ENCODE measurements around the gene CDC45. TPM values are rescaled to one million over a fixed set of nuclear protein-coding genes. Genes with fewer than 3 reads are reported as not detected.

Gene CDC45
- total RNA-seq, 2 donors from 2014 or later, result 2.7 to 7.0 TPM

DNA sequence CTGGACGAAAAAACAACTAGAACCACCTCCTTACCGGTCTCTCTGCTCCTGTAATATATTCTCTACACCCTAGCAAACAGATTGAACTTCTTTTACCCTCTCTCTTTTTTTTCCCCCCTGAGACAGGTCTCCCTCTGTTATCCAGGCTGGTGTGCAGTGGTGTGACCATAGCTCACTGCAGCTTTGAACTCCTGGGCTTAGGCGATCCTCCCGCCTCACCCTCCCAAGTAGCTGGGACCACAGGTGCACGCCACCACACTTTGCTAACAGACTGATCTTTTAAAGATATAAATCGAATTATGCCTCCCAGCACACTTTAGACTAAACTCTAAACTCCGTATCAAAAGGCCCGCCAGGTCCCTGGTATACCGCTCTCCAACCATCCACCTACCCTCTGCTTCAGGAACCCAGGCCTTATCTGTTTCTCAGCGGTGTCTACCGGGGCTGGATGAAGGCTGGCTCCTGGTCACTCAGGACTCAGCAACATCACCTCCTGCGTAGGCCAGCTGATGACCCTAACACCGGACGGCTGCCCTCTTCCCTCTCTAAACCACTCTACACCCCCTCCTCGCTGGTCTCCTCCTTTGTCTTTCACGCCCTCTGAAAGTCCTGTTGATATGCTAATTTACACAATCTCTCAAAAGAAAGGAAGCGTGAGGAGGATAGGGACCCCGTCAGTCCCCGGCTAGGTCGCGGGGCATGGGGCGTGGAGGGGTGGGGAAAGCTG lies 33.0 kb upstream of the CDC45 start:
- DNase-seq (no peak), ATAC-seq (peak; percentile 23)
- intact Hi-C loops (cut with DNase I, micrococcal nuclease), result no loop called here

DNA sequence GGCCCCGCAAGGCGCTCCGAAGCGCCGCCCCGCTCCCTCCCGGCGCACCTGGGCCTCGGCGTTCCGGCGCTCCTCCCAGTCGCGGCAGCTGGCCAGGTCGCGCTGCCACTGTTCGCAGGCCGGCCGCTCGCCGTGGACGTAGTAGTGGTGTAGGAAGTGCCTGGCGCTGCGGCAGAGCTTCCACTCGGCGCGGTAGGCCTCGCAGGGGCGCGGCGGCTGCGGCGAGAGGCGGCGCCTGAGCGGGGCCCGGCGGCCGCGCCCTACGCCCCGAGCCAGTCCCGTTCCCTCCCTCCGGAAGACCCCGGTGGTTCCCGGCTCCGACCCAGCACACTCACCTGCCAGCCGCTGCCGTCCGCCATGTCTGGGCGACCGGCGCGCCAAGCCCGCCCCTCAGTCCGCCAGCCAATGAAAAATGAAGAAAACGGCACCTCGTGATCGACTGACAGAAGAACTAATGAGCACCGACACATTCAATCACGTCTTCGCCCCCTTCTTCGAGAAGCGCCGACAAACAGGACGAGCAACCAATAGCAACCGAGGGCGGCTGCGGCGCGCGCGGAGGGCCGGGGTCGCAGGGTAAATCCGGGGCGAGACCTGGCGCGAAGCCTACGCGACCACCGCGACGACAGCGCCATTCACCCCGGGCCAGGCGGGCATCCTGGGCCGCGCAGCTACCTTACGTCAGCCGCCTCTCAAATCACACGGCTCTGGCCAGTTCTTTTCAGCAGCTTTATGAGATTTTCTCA lies 32.2 kb upstream of the CDC45 start, which contains the start of gene C22orf39:
C22orf39 (minus strand) TSS at position 382 of the 746 bp plus-strand sequence; CDS start at position 359, 23 bp downstream.
- intact Hi-C loops (cut with DNase I, micrococcal nuclease), result no loop called here
- ATAC-seq (peak; percentile 89), DNase-seq (peak; percentile 87 to 92)

DNA sequence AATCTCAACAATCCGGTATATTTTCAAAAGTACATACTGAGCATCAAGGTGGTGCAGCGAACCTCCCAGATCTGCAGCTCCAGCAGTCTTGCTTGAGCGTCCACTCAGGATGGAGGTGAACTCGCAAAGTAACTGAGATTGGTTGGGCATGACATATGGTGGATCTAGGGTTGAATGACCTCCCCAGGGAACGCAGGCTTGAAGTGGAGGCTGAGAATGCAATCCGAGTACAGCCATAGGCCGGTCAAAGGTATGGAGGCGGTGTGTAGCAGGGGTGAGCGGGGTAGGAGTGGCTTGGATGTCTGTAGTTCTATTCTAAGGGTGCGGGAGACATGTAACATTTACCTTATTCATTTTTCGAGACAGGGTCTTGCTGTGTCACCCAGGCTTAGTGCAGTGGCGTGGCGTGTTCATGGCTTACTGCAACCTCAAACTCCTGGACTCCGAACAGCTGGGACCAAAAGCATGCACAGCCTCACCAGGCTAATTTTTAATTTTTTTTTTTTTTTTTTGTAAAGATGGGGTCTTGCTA lies 31.6 kb upstream of the CDC45 start:
- intact Hi-C loops (cut with DNase I, micrococcal nuclease), result no loop called here
- DNase-seq, result peak; percentile 49 to 55
- peak; percentile 69 for ATAC-seq

DNA sequence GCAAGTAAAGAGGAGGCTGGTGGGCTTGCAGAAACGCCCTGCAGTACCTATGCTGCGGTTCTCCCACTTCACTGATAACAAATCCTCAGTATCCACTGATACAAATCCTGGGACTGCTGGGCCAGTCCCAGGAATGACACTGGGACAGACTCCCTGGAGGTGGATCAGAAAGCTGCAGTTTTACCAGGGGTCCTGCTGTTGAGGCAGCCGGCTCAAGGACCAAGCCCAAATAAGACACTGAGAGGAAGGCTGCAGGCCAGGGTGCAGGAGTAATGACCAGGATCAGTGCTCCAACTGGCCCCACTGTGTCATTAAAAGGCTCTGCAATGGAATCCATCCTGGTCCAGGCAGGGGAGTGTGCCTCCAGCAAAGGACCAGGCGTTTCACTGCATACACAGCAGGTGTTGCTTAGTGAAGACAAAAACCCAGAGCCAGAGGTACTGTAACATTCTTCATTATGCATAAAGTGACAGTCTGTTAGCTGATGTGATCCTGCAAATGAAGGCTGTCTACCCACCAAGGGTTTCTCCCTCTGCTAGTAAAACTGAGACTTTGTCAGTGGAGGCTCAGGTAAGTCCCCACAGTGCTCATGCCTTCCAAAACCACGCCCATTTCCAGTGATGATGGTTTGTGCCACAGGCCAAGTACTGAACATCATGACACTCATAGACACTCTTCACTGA lies 30.8 kb upstream of the CDC45 start:
- ATAC-seq, result no peak
- intact Hi-C loops (cut with DNase I, micrococcal nuclease), result no loop called here
- DNase-seq, result no peak

DNA sequence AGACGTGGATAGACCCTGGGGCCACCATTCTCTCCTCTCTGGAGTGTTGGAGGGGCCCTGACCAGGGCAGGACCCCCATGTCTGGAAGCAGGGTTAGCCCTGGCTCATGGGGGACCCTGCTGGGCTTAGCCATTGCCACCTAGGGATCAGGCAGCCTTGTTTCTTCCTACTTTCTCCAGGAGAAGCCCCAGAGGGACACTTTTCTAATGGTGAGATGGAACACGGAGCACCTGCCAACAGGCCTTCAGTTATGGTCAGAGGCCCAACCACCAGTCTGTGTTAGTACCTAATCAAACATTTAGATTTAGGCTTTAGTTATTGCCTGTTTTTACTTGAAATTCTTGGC lies 30.3 kb upstream of the CDC45 start:
- intact Hi-C loops (cut with DNase I, micrococcal nuclease), result no loop called here
- no peak for ATAC-seq
- DNase-seq, result no peak

DNA sequence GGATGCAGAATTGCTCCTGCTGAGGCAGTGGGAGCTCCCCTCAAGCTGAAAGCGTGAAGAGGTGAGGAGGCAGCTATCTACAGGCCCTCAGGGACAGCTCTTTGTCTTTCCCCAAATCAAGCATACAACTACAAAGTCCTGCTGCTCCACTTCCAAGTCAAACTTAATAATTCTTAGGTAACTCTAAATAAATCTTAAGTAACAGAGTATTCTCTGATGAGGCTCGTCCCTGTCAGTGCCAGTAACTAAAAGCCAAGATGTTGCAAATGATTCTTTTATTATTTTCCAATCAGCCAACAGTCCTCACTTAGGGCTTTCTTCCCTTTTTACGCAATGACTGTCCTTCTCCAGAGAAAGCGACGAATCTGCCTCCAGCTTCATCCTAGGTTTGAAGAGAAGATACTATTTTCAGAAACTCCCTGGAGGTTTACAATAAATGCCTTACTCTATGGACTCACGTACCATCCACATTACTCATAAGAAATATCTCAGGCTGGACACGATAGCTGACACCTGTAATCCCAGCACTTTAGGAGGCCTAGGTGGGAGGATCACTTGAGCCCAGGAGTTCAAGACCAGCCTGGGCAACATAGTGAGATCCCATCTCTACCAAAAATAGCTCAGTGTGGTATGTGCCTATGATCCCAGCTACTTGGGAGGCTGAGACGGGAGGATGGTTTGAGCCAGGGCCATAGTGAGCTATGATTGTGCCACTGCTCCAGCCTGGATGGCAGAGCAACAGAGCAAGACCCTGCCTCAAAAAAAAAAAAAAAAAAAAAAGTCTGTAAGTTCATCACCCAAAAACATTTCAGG lies 29.2 kb upstream of the CDC45 start:
- intact Hi-C loops (cut with DNase I, micrococcal nuclease), result no loop called here
- no peak for ATAC-seq
- DNase-seq, result no peak

DNA sequence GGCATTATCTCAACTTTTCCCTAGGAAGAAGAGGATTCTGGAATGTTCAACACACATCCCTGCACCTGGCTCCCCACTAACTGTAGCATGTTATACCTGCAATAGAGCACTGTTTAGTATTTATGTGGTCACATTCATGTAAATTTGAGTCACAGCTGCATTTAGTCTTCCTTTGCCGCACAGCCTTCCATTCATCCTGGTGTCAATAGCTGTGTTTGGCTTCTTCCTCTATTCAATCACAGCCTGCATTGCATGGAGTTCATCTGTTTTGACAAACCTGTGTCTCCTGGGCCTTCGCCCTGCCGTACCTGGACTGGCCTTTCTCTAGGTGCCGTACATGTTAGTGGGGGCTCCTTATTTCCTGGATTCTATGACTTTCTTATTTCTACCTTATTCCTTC lies 28.1 kb upstream of the CDC45 start:
- no peak for DNase-seq
- ATAC-seq, result no peak
- intact Hi-C loops (cut with DNase I, micrococcal nuclease), result no loop called here

DNA sequence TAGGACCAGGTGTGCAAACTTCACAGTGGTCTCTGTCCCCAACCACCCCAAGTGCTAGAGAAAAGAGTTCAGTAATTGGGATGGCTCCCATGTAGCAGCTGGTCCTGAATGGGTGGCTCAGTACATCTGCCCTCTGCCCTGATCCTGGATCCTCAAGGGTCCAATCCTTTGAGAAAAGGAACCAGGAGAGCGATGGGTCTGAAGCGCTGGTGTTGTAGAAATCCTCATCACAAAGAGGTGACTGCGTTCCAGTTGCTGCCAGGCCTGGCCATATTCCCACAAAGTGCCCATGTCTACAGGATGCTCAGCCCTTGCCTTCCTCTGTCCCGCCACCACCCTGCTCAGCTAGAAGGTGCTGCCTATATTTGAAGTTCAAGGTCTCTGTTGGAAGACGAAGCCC lies 26.0 kb upstream of the CDC45 start:
- DNase-seq (no peak), ATAC-seq (no peak)
- intact Hi-C loops (cut with DNase I, micrococcal nuclease), result no loop called here

DNA sequence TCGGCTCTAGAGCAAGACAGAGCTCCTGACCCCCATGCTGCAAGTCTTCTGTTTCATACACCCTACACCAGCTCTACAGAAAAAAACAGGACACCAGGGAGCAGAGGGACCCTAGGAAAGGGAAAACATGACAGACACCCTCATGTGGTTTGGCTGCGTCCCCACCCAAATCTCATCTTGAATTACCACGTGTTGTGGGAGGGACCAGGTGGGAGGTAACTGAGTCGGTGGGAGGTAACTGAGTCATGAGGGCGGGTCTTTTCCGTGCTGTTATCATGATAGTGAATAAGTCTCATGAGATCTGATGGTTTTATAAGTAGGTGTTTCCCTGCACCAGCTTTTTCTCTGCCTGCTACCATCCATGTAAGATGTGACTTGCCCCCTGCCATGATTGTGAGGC lies 25.6 kb upstream of the CDC45 start:
- ATAC-seq, result no peak
- intact Hi-C loops (cut with DNase I, micrococcal nuclease), result no loop called here

DNA sequence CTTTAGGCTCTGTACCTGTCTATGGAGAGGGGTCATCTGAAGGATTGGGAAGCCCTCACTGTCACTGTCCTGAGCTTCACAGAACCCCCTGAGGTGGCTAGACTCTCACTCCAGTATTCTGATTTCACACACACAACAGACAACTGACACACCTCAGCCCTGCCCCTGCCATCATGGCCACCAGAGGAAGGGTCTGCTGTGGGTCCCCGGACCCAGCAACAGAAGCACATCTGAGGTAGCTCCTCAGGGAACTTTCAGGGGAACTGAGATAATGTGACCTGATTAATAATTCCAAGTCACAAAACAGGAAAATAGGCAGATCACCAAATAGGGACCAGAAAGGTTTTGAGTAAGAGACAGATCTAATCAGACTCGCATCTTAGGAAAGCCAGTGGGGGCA lies 24.7 kb upstream of the CDC45 start:
- intact Hi-C loops (cut with DNase I, micrococcal nuclease), result no loop called here
- ATAC-seq (no peak), DNase-seq (no peak)

More for the DNA sequence above, 25.6 kb upstream of the CDC45 start:
- no peak for DNase-seq

DNA sequence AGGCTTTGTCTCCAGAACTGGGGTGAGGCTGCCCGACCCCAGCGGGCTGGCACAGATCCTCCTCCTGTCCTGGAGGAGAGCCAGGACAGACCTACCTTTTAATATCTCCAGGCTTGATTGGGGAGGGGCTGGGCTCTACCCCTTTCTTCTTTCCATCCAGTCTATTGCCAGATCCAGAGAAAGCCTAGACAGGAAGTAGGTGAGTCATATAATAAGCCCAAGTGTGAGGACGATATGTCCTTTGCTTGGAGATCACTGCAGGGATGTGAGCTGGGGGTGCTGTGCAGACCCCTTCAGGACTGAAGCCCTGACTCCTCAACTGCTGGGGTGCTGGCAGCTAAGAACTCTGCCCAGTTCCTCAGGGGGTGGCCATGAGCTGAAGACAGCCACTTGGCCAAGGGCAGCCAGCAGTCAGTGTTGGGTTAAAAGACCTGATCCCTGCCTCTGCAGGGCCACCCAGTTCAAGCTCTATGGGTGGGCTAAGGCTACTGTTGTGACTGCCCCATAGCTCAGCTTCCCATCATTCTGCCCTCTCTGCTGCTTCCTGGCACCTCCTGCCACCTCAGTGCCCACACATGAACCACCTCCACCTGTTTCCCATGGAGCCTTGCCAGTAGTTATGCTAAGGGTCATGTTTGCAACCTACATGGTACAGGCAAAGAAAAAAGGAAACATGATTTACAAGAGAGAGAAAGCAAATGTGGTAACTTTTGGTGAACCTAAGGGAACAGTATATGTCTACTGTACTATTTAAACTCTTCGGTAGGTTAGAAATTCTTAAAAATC lies 23.9 kb upstream of the CDC45 start:
- intact Hi-C loops (cut with DNase I, micrococcal nuclease), result no loop called here
- ATAC-seq (no peak), DNase-seq (no peak)

DNA sequence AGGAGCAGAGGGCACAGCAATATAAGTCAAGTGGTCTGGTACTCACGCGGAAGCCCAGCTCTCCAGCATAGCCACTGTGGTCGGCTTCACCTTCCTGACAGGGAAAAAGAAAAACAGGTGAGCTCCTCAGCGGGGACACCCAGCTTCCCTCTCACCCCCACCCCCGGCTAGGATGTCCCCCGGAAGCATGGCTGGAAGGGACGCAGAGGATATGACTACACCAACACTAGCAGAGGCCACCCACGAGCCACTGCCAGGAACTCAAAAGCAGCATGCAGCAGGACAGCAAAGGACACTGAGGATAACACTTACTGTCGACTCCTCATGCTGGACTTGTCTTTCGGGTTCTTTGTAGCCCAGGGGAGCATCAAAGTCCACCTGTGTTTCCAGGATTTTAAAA lies 23.2 kb upstream of the CDC45 start:
- ATAC-seq (no peak), DNase-seq (no peak)
- intact Hi-C loops (cut with DNase I, micrococcal nuclease), result no loop called here

DNA sequence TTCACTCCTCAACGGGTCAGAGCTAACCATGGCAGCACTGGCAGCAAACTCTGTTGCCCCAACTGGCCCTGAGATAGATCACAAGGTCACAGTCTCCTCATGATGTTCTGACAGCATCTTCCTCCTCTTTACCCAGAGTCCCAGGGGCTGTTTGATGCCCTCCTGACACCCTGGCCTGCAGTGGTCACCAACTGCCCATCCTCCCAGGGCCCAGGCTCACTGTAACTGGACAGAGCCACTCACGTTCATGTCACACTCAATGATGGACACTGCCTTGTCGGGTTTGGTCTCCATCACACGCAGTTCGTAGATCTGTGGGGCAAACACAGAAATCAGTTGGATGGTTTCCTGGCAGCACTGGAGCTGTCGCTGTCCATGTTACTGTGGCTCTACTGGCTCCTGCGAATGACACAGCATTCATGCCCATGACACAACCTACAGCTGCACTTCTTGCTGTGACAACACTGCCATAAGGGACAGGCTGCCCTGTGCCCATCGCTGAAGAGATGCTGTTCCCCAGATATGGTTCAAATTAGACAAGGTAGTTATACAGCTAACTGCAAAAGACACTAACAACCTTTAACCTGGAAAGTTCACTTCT lies 21.8 kb upstream of the CDC45 start:
- intact Hi-C loops (cut with DNase I, micrococcal nuclease), result no loop called here
- DNase-seq (no peak), ATAC-seq (no peak)

DNA sequence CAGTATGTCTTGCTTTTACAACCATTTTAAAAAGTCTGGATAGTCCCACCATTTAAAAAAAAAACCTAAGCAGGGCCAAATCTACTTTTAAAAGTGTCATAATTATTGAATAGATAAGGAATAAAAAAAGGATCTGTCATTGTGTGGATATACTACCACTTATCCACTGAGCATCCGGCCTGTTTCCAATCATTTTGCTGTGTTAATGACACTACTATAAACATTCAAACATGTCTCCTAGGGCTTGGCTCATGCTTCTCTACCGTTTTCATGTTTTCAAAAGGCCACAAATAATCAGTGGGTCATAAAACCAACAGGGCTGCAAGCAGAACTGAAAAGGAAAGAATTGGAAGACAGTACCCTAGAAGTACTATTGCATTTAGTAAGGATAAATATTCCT lies 19.7 kb upstream of the CDC45 start:
- no peak for ATAC-seq
- intact Hi-C loops (cut with DNase I, micrococcal nuclease), result no loop called here

DNA sequence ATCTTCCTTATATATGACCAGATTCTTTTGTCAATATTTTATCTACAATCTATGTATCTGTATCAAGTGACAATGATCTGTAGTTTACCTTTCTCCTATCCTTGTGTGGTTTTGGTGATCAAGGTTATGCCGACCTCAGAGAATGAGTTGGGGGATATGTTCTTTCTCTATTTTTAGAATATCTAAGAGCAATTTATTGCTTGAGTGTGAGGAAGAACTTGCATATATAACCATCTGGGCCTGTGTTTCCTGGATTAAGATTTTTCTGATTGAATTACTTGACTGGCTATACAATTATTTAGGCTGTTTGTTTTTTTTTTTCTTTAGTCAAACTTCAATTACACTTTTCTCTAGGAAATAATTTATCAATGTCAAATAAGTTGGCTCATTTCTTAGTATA lies 18.2 kb upstream of the CDC45 start:
- DNase-seq (no peak), ATAC-seq (no peak)
- intact Hi-C loops (cut with DNase I, micrococcal nuclease), result no loop called here

More for the DNA sequence above, 19.7 kb upstream of the CDC45 start:
- DNase-seq, result no peak

DNA sequence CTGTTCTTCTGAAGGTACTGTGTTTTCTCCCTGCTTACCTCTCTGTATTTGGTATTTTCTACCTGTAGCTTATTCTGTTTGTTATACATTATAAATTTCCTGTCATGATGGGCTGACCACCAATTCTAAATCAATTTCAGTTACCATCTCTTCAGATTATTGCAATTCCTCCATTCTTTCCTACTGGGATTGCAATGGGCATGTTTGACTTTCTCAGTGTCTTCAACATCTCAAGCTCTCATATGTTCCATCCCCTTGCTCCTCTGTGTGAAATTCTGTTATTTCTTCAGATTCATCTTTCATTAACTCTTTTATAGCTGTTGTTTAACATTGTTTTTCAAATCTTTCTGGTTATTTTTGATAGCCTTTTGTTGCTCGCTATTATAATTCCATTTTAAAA lies 16.7 kb upstream of the CDC45 start:
- no peak for DNase-seq
- intact Hi-C loops (cut with DNase I, micrococcal nuclease), result no loop called here
- no peak for ATAC-seq

DNA sequence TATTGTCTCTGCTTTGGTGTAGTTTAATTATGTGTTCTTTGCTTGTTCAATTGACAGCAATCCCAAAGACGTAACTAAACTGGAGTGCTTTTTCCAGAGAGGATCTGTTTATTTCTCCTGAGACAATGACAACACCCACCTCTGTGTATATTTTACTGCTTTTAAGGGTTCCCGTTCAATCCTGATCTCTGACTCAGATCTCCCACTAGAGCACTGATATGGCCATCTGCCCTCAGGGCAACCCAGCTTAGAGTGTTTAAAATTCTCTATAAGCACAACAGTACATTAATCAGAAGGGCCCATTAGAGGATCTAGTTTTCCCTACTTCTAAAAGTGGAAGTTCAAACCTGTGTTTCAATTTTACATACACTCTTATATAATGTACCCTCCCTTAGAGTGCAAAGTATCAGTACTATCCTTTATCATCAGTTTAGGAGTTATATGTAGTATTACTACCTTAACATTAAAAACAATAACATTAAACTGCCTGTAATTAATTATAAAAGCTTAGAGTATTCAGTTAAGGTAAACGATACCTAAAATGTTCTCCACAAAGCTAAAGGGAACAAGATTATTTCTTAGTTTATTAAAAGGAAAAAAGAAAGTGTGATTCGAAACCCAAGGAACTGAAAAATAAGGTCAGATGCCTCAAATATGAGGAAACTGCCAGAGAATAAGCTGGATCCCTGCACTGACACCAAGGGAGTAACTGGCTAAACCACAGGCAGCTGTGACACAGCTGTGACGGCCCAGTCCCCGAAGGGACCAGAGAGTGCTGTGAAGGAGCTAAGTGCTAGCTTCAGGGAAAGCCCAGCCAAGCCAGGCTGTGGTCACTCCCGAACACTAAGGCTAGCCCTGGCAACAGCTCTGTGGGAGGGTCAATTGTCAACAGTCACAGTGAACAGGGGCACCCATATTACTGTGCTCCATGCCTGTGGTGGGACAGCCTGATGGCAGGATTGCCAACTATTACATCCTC lies 15.9 kb upstream of the CDC45 start:
- no peak for ATAC-seq
- no peak for DNase-seq
- intact Hi-C loops (cut with DNase I, micrococcal nuclease), result no loop called here

Measured in left colon (tissue), 2 donors.